Effector CD8-positive, alpha-beta T cell (primary cell): ENCODE results near the gene YBX3.
"Not testable (repeated sequence)": the region's sequence is repeated elsewhere in the genome, so short reads cannot be mapped to it uniquely, and the experiment has no call there.

Experiments
- DNase-seq: peaks from one replicate; lab custom pipeline; 2025; lab: John Stamatoyannopoulos, UW
- total RNA-seq, 4 experiments: gene quantifications; one replicate each; lab custom pipeline; 2026; lab: John Stamatoyannopoulos, UW

The YBX3 gene
- 26.1 to 84.0 (median 51.0) reads per million in 4 experiments for total RNA-seq

- DNase-seq = peak; percentile 36
Measured at GRCh38 chr12:10722905-10723746, at the start of gene YBX3. Gene YBX3, minus strand, starts transcription at chr12:10723323. Its CDS starts 212 bp downstream, at chr12:10723111.

DNA sequence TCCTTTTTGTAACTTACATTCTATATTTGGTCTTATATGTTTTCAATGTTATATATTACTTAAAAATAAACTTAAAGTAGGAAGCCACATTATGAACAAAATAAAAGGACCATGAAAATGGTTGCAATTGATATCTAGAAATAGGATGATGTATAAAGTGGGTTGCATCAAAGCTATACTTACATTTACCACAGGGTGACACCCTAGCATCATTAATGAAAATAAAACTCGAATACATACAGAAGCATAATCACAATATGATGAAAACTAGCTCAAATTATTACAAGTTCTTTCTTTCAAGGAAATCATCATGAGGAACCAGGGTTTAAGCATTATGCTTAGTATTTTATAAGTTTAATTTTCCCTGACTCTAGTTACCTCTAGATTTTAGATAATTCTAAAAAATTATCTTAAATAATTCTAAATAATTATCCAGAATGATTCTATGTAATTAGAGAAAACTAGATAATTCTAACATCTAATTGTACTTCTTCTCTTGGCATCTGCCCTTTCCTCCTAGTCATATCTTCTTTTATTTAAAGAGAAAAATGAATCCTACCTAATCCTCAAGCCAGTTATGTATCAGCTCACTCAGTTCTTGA is 48.1 kb upstream of the YBX3 start:
- DNase-seq = no peak

DNA sequence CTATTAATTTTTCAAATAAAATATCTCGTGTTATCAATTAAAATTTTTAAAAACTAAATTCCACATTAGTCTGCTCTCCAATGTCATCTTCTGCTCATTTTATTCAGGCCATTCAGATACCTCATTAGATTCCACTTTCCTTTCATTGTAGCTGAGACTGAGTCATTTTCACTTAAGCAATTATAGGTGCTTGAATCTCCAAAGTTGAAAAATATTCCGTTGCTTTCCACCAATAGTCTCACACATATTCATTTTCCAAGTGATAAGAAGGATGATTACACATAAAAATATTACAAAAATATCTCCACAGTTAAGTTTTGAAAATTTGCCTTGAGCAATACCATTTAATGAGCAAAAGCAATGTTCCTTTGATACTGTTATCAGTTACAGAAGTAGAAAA is 36.5 kb upstream of the YBX3 start:
- no peak for DNase-seq

DNA sequence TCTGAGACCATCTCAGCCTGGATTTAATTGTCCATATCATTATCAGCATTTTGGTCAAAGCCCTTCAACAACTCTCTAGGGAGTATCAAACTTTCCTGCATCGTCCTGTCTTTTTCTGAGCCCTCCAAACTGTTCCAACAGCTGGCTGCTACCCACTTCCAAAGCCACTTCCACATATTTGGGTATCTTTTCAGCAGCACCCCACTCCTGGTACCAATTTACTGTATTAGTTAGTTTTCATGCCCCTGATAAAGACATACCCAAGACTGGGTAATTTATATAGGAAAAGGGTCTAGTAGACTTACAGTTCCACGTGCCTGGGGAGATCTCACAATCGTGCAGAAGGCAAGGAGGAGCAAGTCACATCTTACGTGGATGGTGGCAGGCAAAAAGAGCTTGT is 33.1 kb upstream of the YBX3 start:
- no peak for DNase-seq

GRCh38 chr12:10753059-10753458 is 29.9 kb upstream of the YBX3 start:
- no peak for DNase-seq

- DNase-seq = no peak
Measured at GRCh38 chr12:10750385-10750727, 27.2 kb upstream of the YBX3 start.

- DNase-seq = peak; percentile 55
Measured at GRCh38 chr12:10749700-10750384, 26.7 kb upstream of the YBX3 start.

DNA sequence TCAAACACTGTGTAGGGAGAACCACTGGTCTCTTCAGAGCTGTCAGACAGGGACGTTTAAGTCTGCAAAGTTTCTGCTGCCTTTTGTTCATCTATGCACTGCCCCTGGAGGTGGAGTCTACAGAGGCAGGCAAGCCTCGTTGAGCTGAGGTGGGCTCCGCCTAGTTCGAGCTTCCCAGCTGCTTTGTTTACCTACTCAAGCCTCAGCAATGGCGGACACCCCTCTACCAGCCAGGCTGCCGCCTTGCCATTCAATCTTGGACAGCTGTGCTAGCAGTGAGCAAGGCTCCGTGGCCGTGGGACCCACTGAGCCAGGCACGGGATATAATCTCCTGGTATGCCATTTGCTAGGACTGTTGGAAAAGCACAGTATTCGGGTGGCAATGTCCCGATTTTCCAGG is 24.6 kb upstream of the YBX3 start:
- no peak for DNase-seq

- DNase-seq = not testable (repeated sequence)
Measured at GRCh38 chr12:10743420-10743819, 20.3 kb upstream of the YBX3 start.

DNA sequence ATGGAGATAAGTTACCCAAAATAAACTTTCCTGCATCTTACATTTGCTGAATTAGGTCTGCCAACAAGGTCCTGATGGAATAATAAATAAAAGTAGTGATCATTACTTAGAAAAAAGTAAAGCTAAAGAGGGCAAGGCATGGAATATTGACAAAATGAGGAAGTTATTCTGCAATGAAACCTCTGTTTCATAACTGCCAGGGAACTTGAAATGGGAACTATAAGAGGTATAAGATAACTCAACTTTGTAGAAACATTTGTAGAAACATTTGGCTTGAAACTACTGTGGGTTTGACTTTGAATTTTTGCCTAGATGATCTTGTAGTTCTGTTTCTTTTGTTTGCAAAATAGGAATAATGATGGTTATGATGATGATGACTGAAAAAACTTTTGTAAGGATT is 18.7 kb upstream of the YBX3 start:
- DNase-seq = no peak

DNA sequence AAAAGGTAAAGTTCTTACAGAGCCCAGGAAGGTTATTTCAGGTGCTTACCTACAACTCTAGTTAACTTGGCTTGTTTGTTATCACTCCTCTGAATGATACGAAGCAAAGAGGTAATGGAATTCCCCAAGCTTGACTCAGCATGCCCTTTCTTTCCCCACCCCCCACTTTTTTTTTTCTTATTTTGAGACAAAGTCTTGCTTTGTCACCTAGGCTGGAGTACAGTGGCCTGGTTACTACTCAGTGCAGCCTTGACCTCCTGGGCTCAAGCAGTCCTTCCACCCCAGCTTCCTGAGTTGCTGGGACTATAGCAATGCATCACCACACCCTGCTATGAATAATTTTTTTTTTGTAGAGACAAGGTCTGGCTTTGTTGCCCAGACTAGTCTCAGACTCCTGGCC is 17.1 kb upstream of the YBX3 start:
- no peak for DNase-seq

GRCh38 chr12:10739157-10740118 is 16.3 kb upstream of the YBX3 start:
- no peak for DNase-seq

- DNase-seq = no peak
Measured at GRCh38 chr12:10737249-10737648, 14.1 kb upstream of the YBX3 start.

- no peak for DNase-seq
Measured at GRCh38 chr12:10736463-10736862, 13.3 kb upstream of the YBX3 start.

DNA sequence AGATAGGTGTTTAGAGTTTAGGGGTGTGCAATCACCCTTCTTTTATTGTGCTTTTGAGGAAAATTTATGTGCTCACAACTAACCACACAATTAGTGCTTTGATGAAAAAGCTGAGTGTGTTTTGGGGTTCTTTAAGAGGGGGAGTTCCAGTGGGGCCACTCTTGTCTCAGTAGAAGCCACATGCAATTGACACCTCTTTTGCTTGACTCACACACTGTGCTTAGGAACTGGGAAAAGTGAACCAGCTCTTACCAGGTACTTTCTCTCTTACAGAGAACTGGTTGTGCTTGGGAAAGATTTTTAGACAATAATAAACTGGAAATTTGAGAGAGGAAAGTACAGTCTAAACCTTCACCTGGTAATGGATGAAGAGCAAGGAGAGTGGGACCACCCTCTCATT is 12.3 kb upstream of the YBX3 start:
- no peak for DNase-seq

GRCh38 chr12:10732549-10732948 is 9.4 kb upstream of the YBX3 start:
- no peak for DNase-seq

- no peak for DNase-seq
Measured at GRCh38 chr12:10732066-10732465, 8.9 kb upstream of the YBX3 start.

DNA sequence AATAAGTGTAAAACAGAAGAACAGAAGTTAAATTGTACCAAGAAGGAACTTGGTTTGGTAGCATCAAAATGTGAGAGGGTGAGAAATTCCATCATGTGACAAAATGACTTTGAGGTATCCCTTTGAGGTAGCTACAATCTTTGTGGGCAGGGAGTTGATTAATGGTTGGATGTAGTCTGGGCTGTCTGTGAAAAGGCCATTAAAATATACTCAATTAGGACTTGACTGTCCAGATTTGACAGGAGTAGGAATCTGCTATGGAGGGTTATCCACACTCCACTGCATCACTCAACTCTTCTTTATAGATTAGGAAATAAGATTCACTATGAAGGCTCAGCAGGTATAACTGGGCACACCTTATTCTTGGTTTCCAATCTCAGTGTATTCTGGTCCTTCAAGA is 7.4 kb upstream of the YBX3 start:
- DNase-seq = no peak

DNA sequence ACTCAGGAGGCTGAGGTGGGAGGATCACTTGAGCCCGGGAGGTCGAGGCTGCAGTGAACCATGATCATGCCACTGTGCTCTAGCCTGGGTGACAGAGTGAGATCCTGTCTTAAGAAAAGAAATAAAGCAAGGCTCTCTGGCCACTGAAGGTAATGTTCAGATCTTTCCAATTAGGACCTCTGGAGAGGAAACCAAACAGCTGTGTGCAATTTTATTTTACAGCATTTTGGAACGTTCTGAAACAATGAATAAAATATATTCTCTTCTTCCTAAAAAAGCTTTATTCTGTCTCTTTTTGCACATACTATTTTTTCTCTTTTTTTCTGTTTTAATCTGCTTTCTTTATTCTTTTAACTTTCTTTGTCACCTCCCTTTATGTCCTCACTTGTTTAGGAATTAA is 5.0 kb upstream of the YBX3 start:
- DNase-seq = no peak

DNA sequence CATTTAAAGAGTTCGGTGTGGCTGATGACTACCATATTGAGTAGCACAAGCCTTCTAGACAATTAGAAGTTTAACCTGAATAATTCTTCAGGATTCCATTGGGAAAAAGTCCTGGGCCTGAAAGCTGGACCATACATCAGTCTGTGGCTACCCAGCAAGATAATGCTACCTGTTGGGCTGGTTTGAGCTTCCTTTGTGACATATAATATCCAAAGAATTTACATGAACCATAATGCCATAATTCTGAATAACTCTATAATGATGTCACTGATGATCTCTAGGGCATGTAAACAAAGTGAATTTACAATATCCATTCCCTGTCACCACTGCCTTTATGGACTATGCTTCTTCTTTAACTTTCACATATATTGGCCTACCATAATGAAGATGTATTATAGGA is 3.8 kb upstream of the YBX3 start:
- DNase-seq = no peak

GRCh38 chr12:10725003-10725402 is 1.9 kb upstream of the YBX3 start:
- DNase-seq = no peak

DNA sequence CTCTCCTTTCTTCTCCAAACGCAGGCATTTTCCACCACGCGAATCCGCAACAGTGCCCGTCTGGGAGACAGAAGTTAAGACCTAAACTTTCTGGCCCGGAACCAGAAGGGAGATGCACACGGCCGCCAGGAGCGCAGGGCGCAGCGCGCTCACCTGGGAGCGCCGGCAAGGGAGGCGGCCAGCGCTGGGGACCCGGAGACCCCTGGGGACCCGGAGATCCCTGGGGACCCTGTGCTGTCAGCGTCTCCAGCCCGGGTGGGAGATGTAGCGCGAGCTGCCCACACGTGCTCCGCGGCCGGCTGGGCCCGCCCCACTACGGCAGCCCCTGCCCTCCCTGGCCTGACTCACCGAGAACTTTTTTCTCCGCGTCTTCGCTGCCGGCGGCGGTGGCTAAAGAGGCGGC is 620 bp downstream of the YBX3 start:
- DNase-seq = peak; percentile 39
